Measurements from ENCODE around the gene NIPBL.

- TF ChIP-seq EP300 (IDR thresholded peaks at IDR 0.05) (no peak), CTCF (IDR thresholded peaks at IDR 0.05) (no peak)
Measured at GRCh38 chr5:36861871-36862270, 14.7 kb upstream of the NIPBL start.
